SHP77 treated with DMSO at 0.1 percent for 48 hours (cell line): ENCODE results near the gene HSPA12A.

Experiments
- DNase-seq: peaks from one replicate; lab custom pipeline; 2025; lab: John Stamatoyannopoulos, UW

Gene HSPA12A, protein sequence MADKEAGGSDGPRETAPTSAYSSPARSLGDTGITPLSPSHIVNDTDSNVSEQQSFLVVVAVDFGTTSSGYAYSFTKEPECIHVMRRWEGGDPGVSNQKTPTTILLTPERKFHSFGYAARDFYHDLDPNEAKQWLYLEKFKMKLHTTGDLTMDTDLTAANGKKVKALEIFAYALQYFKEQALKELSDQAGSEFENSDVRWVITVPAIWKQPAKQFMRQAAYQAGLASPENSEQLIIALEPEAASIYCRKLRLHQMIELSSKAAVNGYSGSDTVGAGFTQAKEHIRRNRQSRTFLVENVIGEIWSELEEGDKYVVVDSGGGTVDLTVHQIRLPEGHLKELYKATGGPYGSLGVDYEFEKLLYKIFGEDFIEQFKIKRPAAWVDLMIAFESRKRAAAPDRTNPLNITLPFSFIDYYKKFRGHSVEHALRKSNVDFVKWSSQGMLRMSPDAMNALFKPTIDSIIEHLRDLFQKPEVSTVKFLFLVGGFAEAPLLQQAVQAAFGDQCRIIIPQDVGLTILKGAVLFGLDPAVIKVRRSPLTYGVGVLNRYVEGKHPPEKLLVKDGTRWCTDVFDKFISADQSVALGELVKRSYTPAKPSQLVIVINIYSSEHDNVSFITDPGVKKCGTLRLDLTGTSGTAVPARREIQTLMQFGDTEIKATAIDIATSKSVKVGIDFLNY

GRCh38 chr10:116742367-116743265 lies at the start of gene HSPA12A:
Gene HSPA12A (minus strand): TSS chr10:116742566. CDS start chr10:116742469, 97 bp downstream.
- DNase-seq = no peak

DNA sequence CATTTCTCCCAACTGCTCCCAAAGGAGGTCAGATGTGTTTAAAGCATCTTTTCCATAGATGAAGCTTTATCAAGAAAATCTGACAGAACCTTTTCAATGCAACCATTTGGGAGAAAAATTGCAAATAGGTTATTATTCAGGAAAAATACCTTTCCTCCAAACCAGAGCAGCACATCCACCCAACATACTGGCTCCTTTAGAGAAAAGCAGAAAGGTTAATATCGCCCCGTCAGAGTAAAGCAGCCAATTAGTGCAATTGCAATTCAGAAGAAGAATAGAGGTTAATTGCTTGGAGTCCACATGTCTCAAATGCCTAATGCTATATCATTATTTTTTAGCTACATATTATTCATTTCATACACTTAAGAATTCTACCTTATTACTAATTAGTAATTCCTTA lies 48.9 kb upstream of the HSPA12A start:
- no peak for DNase-seq

- peak; percentile 2 for DNase-seq
Measured at GRCh38 chr10:116787893-116788665, 45.7 kb upstream of the HSPA12A start.

DNA sequence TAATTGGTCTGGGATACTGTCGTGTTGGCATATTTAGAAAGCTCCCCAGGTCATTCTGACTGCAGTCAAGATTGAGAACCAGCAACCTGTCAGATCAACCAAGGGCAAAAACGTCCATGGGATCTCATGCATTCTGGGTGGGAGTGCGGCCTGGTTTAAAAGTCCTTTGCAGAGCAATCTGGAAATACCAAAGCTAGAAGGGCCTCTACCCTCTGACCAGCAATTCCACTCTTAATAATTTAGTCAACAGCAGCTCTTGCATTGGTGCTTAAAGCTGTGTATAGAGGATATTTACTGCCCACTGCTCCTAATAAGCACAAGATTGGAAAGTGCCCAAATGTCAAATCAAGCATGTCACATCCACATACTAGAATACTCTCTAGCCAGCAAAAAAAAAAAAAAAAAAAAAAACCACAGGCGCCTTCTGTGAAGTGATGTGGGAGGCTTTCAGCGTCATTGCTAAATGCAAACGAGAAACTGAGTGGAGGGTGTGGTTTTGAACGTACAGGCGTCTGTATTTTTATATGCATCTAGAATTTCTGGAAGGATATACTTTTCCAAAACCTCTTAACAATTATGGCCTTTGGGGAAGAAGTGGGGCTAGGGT lies 44.8 kb upstream of the HSPA12A start:
- DNase-seq = no peak

- no peak for DNase-seq
Measured at GRCh38 chr10:116785867-116786266, 43.5 kb upstream of the HSPA12A start.

- DNase-seq = no peak
Measured at GRCh38 chr10:116785282-116785681, 42.9 kb upstream of the HSPA12A start.

DNA sequence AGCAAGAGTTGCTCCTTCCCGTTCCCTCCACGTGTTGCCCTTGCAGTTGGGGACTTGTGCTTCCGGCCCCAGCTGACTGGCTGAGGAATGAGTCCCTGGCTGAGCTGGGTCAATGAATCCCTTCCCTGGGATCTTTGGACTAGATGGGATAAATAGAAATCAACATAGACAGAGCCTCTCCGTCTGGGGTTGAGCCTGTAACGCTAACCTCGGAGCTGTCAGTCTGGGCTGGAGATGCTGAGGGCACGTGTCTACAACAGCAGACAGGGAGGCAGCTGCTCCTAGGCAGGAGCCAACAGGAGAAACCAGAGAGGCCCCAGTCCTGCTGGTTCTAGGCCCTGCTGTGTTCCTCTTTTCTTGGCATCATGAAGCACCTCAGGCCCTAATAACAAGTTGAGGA lies 42.3 kb upstream of the HSPA12A start:
- no peak for DNase-seq

- DNase-seq = no peak
Measured at GRCh38 chr10:116784035-116784434, 41.7 kb upstream of the HSPA12A start.

DNA sequence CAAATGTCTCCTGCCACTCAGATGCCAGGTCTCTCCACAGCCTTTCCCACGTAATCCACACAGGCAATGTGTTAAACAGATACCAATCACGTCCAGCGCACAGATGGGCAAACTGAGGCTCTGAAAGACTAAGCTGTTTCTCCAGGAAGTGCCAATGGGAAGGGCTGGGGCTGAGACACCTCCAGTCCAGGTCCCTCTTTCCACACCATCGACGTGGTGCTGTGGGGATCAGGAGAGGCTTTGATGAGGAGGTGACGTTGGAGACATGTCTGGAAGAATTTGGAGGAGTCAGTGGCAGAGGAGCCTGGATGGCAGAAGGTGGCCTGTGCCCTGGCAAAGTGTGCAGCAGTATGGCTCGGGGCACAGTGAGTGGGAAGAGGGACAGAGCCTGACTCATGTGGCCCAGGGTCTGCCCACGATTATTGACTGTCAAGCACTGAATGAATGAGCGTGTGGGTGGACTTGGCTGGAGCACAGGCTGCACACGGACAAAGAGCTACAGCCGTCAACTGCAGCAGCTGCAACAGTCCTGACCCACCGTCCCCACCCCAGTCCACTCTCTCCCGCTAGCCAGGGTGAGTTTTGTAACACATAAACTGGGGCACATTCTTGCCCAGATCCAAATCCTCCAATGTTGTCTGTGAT lies 40.8 kb upstream of the HSPA12A start:
- no peak for DNase-seq

DNA sequence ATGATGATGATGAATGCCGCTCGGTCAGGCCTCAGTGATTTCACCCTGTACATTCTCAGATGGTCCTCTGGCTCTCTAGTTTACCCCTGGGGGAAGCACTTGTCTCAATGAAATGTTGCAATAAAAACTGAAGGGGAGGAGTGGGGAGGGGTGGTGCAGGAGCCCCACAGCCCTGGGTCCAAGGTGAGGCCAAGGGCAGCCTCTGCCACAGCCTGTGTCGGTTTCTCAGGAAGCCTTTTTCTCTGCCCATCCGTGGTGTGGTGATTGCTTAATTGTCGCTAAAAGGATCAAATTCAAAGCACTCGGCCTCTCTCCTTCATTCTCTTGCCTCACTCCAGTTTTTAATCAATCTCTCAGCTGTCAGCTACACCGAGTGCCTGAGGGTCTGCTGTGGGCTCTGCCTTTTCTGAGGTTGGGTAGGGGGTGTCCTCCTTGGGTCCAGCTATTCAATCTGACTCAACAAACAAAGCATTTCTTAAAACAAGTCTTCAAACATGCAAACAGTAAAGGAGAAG lies 39.1 kb upstream of the HSPA12A start:
- no peak for DNase-seq

DNA sequence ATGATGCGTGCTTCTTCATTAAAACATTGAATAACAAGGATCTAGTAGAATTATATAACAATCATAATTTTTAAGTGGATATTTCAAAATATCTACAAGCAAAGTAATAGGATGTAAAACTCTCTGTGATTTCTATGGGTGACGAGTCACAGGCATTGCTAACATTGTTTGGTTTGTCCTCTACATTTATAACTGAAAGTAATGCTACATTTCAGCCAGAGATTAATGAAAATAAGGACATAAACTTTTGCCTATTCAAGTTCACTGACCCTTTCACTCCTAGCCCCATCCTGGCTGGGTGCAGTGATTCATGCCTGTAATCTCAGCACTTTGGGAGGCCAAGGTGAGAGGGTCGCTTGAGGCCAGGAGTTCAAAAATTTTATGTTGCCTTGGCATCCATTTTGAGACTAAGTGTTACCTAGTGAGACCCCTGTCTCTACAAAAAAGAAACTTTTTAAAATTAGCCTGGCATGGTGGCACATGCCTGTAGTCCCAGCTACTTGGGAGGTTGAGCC lies 38.4 kb upstream of the HSPA12A start:
- DNase-seq = no peak

DNA sequence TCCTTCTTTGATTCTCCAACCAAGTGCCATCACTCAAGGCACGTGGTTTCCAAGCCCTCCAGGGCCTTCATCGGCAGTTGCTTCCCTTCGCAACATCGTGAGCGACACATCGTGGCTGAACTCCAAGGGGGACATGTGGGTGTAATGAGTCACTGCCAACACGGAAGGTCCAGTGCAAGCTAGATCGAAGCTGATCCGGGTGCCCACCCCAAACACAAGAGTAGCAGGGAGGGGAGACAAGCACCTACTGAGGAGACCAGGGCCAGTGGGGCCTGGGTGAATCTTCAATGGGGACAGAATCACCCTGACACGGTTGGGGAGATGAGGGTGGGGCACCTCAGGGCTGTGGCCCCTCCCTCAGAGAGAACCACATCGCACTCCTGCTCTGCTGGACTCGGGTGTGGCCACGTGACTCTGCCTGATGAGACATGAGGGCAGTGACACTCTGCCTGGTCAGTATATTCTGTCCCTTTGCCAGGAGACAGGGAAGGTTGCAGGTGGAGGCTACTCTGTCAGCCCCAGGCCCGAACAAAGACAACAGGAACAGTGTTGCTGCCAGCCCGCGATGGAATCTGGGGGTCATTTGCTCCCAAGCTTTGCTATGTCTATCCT lies 36.8 kb upstream of the HSPA12A start:
- DNase-seq = no peak

DNA sequence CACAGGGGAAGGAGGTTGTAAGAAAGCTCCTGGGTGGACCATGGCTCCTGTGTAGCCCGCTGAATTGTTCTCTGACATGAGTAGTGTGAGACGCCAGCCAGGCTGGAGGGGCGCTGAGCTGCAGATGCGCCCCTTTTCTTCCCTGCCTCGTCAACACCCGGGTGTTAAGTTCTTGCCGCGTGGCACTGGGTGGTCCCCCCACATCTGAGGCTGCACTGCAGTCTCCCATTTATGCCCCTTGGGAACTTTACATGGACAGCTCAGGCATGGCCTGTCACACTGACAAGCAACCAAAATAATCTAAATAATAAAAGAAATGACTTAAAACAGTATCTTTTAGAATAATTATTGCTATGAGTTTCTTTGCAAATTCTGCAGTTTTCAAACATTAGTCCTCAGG lies 34.6 kb upstream of the HSPA12A start:
- DNase-seq = no peak

GRCh38 chr10:116775488-116776400 lies 33.4 kb upstream of the HSPA12A start:
- DNase-seq = no peak

DNA sequence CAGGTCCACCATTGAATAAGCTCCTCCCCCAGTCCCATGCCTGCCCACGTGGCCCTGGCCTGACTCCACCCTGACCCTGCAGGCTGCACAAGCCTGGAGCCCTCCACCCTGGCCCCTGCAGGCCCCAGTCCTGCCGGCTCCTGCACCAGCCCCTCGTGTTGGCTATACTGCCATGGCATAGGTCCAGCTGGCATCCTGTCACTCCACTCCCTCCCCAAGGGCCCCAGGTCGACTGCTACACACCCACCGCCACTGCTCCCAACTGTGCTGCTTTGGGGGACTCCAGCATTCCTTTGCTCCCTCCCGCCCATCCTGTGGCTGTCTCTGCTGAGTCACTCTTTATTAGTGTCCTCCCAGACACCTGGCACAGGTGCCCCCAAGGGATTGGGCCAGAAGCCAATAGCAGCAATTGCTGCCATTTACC lies 32.4 kb upstream of the HSPA12A start:
- DNase-seq = no peak

- DNase-seq = no peak
Measured at GRCh38 chr10:116772909-116773705, 30.7 kb upstream of the HSPA12A start.

DNA sequence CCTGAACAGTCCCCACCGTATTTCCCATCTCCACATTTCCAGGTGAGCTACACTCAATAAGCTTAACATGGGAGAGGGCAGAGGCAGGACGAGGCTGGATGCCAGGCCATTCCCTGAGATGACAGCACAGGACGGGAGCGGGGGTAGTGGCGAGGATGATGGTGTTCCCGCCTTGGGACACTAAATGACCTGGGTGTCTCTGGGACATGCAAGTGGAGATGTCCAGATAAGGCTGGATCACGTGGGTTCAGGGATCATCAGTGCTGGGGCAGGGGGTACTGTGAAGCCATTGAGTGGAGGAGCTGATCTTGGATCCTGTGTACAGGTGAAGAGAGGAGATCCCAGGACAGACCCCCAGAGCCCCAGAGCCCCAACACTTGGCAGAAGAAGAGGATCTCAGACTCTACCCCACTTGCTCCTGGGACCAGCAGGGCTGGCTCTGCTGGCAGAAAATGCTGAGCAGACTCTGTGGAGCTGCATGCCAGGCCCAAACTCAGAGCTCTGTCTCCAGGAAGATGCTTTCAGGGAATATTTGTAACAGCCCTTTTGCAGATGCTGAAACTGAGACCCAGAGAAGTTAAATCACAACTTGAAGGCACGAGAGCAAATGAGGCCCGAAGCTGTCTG lies 29.7 kb upstream of the HSPA12A start:
- no peak for DNase-seq
